GM18858 (cell line): ENCODE data around the gene ARHGAP30.
"Not testable (repeated sequence)": the region's sequence is repeated elsewhere in the genome, so short reads cannot be mapped to it uniquely, and the experiment has no call there.

ENCODE experiments used
- ATAC-seq: cut with Tn5 transposase; IDR thresholded peaks from one replicate; pipeline ENCODE4 v1.9.1; 2021; ENCODE audit not compliant: unreplicated experiment

Gene ARHGAP30

GRCh38 chr1:161039154-161039545 lies 30.5 kb downstream of the ARHGAP30 start:
- ATAC-seq, result no peak

- ATAC-seq, result peak; percentile 63
These were observed 31.1 kb downstream of the ARHGAP30 start, which contains the start of gene TSTD1 for GRCh38 chr1:161038523-161039153. TSTD1 (minus strand) TSS chr1:161038964; CDS start chr1:161038889, 75 bp downstream.

GRCh38 chr1:161037661-161038522 lies 31.8 kb downstream of the ARHGAP30 start:
- ATAC-seq, result no peak

GRCh38 chr1:161033751-161034150 lies 35.9 kb downstream of the ARHGAP30 start:
- ATAC-seq, result no peak

GRCh38 chr1:161032409-161032808 lies 37.3 kb downstream of the ARHGAP30 start:
- no peak for ATAC-seq

- ATAC-seq, result no peak
These were observed 37.8 kb downstream of the ARHGAP30 start for GRCh38 chr1:161031874-161032273.

GRCh38 chr1:161029466-161029865 lies 40.2 kb downstream of the ARHGAP30 start:
- not testable (repeated sequence) for ATAC-seq

GRCh38 chr1:161026954-161027353 lies 42.7 kb downstream of the ARHGAP30 start:
- ATAC-seq, result not testable (repeated sequence)

- ATAC-seq, result not testable (repeated sequence)
These were observed 47.3 kb downstream of the ARHGAP30 start for GRCh38 chr1:161022432-161022831.

- ATAC-seq, result no peak
These were observed 47.7 kb downstream of the ARHGAP30 start for GRCh38 chr1:161021970-161022353.

GRCh38 chr1:161021165-161021969 lies 48.3 kb downstream of the ARHGAP30 start:
- peak; percentile 66 for ATAC-seq

- peak; percentile 25 for ATAC-seq
These were observed 49.1 kb downstream of the ARHGAP30 start, which contains the start of gene F11R for GRCh38 chr1:161020509-161021164. F11R (minus strand) TSS chr1:161021152; CDS start chr1:161021073, 79 bp downstream.

- no peak for ATAC-seq
These were observed 49.8 kb downstream of the ARHGAP30 start for GRCh38 chr1:161019751-161020495.

- not testable (repeated sequence) for ATAC-seq
These were observed 50.5 kb downstream of the ARHGAP30 start for GRCh38 chr1:161019111-161019660.

- ATAC-seq, result no peak
These were observed 51.1 kb downstream of the ARHGAP30 start for GRCh38 chr1:161018631-161018930.

- ATAC-seq, result no peak
These were observed 51.7 kb downstream of the ARHGAP30 start for GRCh38 chr1:161017756-161018630.

- not testable (repeated sequence) for ATAC-seq
These were observed 52.5 kb downstream of the ARHGAP30 start for GRCh38 chr1:161017181-161017580.

GRCh38 chr1:161016683-161017082 lies 53.0 kb downstream of the ARHGAP30 start:
- not testable (repeated sequence) for ATAC-seq
